ENCODE measurements around the gene WDR90.

Gene WDR90

GRCh38 chr16:648781-649589 lies at the start of gene WDR90:
Gene WDR90 (plus strand): TSS chr16:649365. CDS start chr16:649417, 52 bp downstream.
- peak; percentile 87 for DNase-seq (ENCODE audit: low read depth, low spot score)

- no peak for DNase-seq (ENCODE audit: low read depth, low spot score)
Observed at GRCh38 chr16:600781-601180, 48.4 kb upstream of the WDR90 start.

DNA sequence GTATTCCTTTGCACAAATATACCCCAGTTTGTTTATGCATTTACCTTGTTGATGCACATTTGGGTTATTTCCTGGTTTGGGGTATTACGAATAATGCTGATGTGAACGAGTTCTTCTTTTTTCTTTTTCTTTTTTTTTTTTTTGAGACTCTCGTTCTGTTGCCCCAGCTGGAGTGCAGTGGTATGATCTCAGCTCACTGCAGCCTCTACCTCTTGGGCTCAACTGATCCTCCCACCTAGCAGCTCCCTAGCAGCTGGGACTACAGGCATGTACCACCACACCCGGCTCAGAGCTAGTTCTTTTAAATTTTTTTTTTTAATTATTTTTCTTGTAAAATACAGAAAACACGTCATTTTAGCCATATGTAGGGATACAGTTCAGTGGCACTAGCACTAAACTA lies 45.2 kb upstream of the WDR90 start:
- no peak for DNase-seq (ENCODE audit: low read depth, low spot score)

GRCh38 chr16:606656-607307 lies 42.4 kb upstream of the WDR90 start:
- no peak for DNase-seq (ENCODE audit: low read depth, low spot score)

DNA sequence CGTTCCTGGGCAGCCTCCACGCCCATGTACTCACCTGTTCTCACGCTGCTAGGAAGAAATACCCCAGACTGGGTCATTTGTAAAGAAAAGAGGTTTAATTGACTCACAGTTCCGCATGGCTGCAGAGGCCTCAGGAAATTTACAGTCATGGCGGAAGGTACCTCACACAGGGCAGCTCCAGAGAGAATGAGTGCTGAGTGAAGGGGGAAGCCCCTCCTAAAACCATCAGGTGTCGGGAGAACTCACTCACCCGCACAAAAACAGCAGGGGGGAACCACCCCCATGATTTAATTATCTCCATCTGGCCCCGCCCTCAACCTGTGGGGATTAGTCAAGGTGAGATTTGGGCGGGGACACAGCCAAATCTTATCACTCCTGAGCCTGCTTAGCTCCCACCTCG lies 41.1 kb upstream of the WDR90 start:
- no peak for DNase-seq (ENCODE audit: low read depth, low spot score)

DNA sequence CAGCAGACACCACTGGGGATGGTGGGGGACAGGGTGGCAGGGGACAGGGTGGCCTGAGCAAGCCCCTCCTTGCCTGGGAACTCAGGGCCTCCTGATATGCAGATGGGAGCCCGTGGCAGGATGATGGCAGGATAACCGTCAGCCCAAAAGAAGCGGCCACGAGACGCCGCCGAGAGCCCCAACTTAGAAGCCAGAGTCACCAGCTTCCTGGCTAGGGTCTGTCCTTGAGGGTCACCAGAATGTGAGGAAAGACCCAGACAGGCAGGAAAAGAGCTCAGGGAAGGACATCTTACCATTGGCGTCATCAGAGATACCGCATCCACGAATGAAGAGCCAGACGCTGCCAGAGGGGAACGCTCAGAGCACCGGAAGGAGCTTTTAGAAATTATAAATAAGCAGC lies 39.8 kb upstream of the WDR90 start:
- DNase-seq (ENCODE audit: low read depth, low spot score), result no peak

DNA sequence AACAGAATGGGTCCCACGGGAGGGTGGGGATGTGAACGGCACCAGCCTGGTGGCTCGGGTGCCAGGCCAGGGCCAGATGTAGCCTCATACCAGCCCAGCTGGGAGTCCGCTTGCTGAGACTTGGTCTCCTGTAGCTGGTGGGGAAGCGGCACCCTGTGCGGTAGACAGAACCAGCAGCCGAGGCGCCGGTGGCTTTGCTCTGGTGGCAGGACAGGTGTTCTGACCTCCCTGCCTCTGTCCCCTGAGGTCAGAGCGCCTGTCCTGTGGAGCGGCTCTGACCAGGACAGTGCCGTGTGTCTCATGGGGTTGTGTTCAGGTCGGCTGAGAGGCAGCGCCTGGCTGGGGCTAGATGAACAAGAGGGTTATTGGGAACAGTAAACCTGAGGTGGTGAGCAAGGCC lies 39.2 kb upstream of the WDR90 start:
- no peak for DNase-seq (ENCODE audit: low read depth, low spot score)

DNA sequence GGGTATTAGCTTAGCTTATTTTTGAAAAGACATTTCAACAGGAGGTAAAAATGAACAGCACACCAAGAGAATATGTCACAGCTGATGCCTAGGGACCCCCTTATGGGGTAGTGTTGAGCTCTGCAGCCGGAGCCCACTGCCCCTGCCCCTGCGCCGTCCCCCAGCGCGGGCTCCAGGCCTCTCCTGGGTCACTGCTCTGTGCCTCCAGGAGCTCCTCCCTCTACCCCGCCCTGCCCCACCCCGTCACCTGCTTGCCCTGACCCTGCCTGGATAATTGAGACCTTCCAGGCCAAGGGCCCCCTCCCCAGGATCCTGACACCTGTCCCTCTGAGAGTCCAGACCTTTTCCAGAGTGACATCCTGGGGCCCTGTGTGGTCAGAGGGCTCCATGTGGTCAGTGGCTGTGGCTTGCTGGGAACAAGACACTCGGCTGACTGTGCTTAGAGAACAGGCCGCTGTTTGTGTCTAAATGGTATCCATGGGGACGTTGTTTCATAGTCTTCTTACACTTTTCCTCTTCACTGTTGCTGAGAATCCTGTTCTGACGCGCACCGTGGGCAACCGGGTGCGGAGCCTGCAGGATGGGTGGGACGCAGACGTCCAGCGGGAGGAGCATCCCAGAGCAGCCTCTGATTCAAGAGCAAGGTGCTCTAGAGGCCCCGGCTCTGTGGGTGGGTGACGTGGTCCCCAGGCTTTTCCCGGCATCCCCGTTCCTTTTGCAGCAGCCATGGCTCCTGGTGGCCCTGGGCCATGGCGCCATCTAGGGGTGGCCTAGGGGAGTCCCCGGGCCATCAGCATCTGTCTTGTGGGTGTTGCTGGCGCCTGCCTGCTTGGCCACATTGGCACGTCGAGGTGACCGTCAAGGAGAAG lies 38.4 kb upstream of the WDR90 start:
- no peak for DNase-seq (ENCODE audit: low read depth, low spot score)

DNA sequence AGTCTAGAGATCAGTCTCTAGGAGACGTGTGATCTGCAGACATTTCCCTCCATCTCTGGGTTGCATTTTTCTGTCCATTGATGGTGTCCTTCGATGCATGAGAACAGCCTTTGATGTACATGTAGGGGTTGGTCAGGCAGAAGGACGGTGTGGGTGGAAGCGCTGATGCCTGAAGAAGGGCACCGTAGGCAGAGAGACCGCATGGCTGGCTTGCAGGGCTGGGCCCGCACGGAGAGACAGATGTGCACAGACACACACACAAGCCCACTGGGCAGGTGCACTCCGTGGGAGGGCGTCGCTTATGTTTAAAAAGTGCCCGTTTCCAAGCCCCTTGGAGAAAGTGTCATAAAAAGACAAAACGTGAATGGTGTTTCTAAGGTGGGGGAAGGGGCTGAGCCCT lies 34.0 kb upstream of the WDR90 start:
- DNase-seq (ENCODE audit: low read depth, low spot score), result no peak

- no peak for DNase-seq (ENCODE audit: low read depth, low spot score)
Observed at GRCh38 chr16:616733-617586, 32.2 kb upstream of the WDR90 start.

DNA sequence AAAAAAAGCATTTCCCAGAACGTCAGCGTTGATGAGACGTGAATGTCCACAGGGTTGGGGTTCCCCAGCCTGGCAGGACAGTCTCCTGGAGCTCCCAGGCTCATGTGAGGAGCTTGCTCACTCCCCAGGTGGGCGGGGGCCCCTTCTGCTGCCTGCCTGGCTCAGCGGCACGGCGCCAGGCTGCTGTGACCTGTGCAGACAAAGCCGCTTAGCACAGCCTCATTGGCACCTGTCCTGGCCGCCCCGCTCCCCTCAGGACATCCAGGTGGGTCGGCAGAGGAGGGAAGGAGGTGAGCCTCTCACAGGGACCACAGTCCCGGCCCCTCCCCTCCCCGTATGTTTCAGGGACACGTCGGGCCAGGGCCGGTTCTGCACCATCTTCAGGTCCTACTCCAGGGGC lies 31.3 kb upstream of the WDR90 start:
- no peak for DNase-seq (ENCODE audit: low read depth, low spot score)

DNA sequence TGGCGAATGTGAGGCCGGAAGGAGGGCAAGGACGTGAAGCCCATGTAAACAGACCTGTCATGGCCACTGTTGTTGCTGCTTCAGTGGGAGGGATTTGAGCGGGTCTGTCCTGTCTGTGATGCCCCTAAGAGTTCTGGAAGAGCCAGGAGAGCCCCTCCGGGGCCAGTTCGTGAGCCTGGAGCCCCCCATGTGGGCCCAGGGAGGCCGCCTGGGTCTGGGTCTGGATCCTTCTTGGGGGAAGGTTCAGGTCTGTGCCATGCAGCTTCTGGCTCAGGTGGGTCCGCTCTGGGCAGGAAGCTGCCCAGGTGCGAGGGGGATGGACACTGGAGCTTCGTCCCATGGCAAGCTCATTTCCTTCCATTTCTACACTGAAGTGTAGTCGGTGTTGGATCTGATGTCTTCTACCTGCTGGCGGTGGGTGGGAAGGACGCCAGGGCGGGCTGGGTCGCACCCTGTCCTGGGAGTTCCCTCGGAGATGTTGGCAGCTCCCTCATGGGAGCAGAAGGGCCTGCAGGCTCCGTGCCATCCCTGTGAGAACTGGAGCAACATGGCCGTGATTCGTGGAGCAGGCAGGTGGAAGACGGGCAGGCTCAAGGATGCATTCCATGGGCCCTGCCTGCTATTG lies 29.6 kb upstream of the WDR90 start:
- no peak for DNase-seq (ENCODE audit: low read depth, low spot score)

DNA sequence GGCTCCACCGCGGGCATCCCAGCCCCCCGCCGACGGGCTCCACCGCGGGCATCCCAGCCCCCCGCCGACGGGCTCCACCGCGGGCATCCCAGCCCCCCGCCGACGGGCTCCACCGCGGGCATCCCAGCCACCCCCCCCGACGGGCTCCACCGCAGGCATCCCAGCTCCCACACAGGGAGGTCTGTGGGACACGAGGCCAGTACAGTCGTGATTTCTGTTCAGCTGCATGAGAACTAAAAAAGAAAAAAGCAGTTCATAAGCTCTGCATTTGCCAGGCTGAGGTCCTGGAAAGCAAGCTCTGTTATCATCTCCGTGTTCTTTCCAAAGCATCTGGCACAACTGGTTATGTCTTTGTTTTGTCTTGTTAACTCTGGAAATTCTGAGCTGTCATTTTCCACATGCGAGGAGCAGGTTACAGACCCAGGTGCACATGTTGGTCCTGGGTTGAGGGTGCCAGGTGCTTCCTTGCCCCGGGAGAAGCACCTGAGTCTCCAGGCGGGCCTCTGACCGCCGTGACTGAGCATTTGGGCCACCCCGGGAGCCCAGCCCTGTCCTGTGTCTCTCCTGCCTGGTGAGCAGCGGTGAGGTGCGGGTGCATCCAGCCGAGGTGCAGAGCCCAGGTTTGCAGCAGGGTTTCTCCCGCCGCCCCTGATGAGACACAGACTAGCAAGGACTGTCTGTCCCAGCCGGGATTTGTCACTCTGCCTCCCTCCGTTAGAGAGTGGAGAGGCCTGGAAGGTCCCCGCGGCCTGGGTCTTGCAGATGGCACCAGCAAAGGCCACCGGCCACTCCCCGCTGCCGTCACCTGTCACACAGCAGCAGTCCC lies 28.3 kb upstream of the WDR90 start:
- DNase-seq (ENCODE audit: low read depth, low spot score), result no peak

DNA sequence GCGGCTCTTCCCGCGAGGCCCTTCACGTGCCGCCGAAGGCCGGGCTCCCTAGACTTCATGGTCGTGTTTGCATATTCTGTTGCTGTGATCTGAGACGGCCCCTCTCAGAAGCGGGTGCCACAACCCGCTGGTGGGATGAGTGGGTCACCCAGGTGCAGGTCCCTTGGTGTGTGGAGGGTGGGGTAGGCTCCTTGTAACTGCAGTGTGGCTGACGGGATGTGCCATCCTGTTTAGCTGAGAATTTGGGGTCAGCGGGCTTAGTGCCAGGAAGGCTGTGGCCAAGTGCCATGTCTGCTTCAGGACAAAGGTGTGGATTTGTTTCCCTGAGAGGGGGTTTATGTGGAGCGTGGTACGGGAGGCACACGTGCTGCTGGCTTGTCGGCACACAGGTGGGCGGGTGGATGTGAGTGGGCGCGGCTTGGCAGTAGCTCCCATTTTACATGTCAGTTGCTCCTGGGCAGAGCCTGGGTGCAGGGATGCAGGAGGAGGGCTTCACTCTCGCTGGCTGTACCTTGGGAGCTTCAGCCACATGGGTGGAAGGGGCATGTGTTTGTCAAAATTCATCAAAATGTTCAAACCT lies 27.5 kb upstream of the WDR90 start:
- no peak for DNase-seq (ENCODE audit: low read depth, low spot score)

GRCh38 chr16:622920-623280 lies 26.3 kb upstream of the WDR90 start:
- no peak for DNase-seq (ENCODE audit: low read depth, low spot score)

GRCh38 chr16:624526-625070 lies 24.6 kb upstream of the WDR90 start:
- DNase-seq (ENCODE audit: low read depth, low spot score), result no peak

DNA sequence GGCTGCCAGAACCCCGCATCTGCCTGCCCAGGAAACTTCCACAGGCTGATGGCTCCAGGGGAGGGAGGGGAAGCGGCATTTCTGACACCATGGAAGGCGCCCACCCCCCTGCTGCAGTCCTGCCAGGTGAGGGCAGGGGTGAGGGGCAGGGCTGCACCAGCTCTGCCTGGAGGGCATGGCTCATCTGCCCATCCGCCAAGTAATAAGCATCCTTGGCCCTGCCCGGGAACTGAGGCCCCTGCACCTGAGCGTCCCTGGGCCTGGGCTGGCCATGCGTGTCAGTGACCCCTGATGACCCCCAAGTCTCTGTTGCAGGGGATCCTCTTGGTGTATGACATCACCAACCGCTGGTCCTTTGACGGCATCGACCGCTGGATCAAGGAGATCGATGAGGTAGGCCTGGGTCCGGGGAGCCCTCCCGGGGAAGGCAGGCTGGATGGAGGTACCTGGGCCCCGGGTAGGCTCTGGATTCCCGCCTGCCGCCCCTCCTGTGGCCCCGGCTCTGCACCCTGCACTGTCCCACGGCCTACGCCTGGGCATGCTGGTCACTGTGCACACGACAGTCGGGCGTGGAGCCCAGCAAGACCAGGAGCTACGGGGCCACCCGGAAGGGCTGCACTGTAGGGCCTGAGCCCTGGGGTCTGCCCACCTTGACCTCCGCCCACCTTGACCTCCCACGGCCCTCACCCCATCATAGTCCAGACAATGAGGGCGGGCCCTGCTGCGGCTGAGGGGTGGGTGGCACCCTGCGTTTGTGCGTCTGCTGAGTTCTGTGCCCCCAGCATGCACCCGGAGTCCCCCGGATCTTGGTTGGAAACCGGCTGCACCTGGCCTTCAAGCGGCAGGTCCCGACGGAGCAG lies 23.8 kb upstream of the WDR90 start:
- no peak for DNase-seq (ENCODE audit: low read depth, low spot score)

DNA sequence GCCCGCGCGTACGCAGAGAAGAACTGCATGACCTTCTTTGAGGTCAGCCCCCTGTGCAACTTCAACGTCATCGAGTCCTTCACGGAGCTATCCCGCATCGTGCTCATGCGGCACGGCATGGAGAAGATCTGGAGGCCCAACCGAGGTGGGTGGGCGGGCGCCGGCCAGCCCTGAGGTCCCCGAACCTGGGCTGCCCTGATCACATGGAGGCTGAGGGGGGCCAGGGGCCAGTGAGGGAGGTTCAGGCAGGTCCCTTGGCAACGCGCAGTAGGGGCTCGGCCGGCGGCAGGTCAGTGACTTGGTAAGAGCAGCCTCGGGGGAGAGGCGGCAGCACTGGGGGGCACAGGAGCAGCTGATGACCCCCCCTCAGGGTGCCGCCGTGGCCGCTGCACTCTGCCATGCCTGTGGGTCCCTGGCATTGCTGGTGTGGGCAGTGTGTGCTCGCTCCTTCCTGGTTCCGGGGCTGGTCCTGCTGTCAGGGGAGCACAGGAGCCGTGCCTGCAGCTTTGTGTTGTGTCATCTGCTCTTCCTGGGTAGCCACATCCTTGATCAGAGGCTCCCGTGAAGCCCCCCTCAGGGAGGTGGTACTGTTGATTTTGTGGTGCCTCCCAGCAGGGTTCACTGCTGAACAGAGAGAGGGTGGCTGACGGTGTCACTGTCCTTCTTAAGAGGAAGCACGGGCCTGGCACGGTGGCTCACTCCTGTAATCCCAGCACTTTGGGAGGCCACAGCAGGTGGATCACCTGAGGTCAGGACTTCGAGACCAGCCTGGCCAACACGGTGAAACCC lies 23.0 kb upstream of the WDR90 start:
- DNase-seq (ENCODE audit: low read depth, low spot score), result no peak

All from activated CD4-positive, CD25-positive, alpha-beta regulatory T cell treated with anti-CD3 and anti-CD28 coated beads, Interleukin-2, amount 50 U/mL, for 16 hours (primary cell).